Mesodermal cell (in vitro differentiated cells): ENCODE measurements around the gene LHFPL6.

Experiments
- H3K27ac ChIP-seq: 2 replicates; pipeline ENCODE4 v1.7.0; 2013; ENCODE audit warnings: mild to moderate bottlenecking, low read depth, low read length, moderate library complexity; ENCODE audit not compliant: severe bottlenecking
- H3K36me3 ChIP-seq: 2 replicates; pipeline ENCODE4 v1.7.1; 2013; ENCODE audit warnings: mild to moderate bottlenecking, low read length, moderate library complexity; ENCODE audit not compliant: control insufficient read depth, insufficient read depth
- H3K4me1 ChIP-seq: one replicate; pipeline ENCODE4 v1.7.1; 2013; ENCODE audit warnings: mild to moderate bottlenecking, low read length; ENCODE audit not compliant: insufficient read depth, control insufficient read depth, poor library complexity, severe bottlenecking
- H3K4me3 ChIP-seq: 2 replicates; pipeline ENCODE4 v1.7.0; 2013; ENCODE audit warnings: low read length, control low read depth, mild to moderate bottlenecking; ENCODE audit not compliant: insufficient read depth, poor library complexity, severe bottlenecking; ENCODE audit errors: extremely low read depth
- H3K9me3 ChIP-seq: 2 replicates; pipeline ENCODE4 v1.7.1; 2013; ENCODE audit warnings: mild to moderate bottlenecking, low read length, moderate library complexity; ENCODE audit not compliant: control insufficient read depth
- WGBS, 2 experiments: methylation state at CpG; one replicate each; pipeline ENCODE4 v1.1.5; 2013; ENCODE audit warnings: missing lambda C conversion rate in 2 of 2; ENCODE audit not compliant: insufficient coverage in 2 of 2; 5-methylcytosine and 5-hydroxymethylcytosine counted together

LHFPL6 gene

DNA sequence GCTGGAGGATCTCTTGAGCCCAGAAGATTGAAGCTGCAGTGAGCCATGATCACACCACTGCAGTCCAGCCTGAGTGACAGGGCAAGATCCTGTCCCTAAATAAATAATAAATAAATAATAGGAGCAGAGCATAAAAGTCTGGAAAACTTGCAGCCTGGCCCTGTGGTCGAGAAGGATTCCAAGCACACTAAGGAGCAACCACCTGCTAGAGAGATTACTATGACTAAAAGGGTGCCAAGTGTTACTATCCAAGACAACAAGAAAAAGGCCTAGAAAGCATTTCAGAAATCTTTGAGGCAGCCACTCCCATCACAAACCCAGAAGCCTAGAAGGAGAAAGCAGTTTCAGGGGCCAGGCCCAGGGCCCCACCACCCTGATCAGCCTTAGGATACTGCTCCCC is 46.1 kb downstream of the LHFPL6 start:
- H3K9me3 ChIP-seq: peaks cover 5% of the 10 kb centered on the region
- H3K27ac ChIP-seq: no peak overlapping the region
- 83 to 100% methylated on average over 1 of the region's 1 CpG for WGBS, 2 experiments
- peaks cover 18% of the 10 kb centered on the region for H3K4me1 ChIP-seq
- no peak overlapping the region for H3K4me3 ChIP-seq
- peaks cover 19% of the 10 kb centered on the region for H3K36me3 ChIP-seq

DNA sequence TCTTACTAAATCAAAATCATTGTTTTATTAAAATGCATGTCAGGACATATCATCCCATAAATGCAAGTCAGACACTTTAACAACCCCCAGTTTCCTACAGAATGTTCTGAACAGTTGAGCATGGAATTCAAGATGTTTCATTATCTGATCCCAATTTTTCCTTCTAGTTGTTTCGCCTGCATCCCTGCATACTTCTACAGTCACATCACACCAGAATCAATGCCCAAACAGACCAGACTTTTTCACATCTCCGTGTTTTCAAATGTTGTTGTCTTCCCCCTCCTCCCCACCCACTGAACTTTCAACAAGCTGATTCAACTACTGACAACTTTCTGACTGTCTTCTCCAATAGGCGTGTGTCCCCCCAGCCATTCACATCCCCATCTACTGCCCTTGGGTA is 48.6 kb downstream of the LHFPL6 start:
- Histone ChIP-seq H3K27ac (peak overlapping the region; percentile 6), H3K36me3 (peaks cover 25% of the 10 kb centered on the region), H3K4me3 (no peak overlapping the region), H3K9me3 (peaks cover 5% of the 10 kb centered on the region), H3K4me1 (peaks cover 18% of the 10 kb centered on the region)
- 82 to 100% methylated on average over 2 of the region's 3 CpGs for WGBS, 2 experiments

DNA sequence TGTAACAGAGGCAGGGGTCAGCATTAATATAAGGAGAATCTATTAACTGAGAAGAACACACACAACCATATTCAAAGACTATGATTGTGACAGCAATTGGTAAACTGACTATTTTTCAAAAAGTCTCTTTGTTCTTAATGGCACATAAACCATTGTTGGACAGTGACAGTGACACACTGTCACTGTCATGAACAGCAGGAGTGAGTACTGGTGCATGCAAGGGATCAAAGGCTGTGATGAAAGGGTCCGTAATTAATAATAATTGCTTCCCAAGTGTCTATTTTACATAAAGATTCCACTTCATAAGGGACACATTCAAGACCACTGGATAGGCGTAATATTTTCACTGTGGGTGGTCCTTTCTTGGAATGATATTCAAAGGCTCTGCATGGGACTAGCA is 50.7 kb downstream of the LHFPL6 start:
- H3K27ac ChIP-seq: no peak overlapping the region
- 100% methylated on average over 1 of the region's 2 CpGs for WGBS, 2 experiments
- no peaks in the 10 kb centered on the region for H3K9me3 ChIP-seq
- no peak overlapping the region for H3K4me3 ChIP-seq
- peaks cover 19% of the 10 kb centered on the region for H3K36me3 ChIP-seq
- peaks cover 10% of the 10 kb centered on the region for H3K4me1 ChIP-seq

DNA sequence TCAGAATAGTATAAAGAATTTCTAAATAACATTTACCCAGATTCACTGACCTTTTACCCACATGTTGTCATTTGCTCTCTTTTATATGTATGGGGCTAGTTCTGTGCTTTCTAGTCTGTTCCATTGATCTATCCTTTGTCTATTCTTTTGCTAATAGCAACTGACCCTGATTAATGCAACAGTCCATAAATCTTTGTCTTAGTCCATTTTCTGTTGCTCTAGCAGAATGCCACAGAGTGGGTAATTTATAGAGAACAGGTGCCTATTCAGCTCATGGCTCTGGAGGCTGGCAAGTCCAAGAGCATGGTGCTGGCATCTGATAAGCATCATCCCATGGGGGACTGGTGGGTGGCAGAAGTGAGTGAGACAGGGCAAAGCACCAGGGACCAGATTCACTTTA is 52.1 kb downstream of the LHFPL6 start:
- Histone ChIP-seq H3K27ac (no peak overlapping the region), H3K4me1 (peaks cover 10% of the 10 kb centered on the region), H3K4me3 (no peak overlapping the region), H3K9me3 (no peaks in the 10 kb centered on the region), H3K36me3 (peaks cover 19% of the 10 kb centered on the region)

DNA sequence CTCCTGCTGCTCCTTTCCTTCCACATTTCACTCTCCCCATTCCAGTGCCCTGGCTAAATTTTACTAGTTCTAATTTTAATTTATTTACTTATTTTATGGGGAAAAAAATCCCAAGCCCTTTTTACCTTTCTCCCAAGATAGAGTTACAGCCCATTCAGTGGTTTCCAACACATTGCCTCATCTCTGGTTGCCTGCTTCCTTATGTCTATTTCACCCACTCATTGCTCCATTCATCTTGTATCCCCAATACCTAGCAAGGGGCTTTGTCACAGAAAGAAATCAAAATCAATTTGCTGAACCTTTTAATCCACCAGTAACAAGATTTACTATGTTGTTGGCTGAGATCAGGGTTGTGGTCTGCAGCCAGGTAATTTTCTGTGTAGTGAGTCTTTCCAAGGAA is 55.9 kb downstream of the LHFPL6 start:
- no peak overlapping the region for H3K27ac ChIP-seq
- H3K4me3 ChIP-seq: no peak overlapping the region
- H3K4me1 ChIP-seq: no peaks in the 10 kb centered on the region
- no peaks in the 10 kb centered on the region for H3K9me3 ChIP-seq
- peaks cover 12% of the 10 kb centered on the region for H3K36me3 ChIP-seq

DNA sequence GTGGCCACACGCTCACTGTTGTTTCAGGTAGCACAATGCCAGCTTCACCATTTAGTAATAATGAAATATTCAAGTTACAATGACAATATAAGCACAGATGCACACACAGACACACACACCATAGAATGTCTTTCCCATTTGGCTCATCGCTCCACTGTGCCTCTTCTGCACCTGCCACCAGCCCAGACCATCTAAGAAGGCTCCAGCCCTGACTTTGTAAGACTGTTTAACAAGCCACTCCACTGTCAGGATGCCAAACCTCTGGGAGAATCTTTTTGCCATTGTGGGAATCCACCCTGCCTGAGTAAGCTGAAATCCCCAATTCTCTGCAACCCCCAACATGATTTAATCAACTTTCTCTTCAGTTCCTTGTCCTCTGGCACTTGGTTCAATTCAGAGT is 60.6 kb downstream of the LHFPL6 start:
- peaks cover 4% of the 10 kb centered on the region for H3K4me1 ChIP-seq
- WGBS, 2 experiments: 100% methylated on average over 1 of the region's 2 CpGs
- no peaks in the 10 kb centered on the region for H3K9me3 ChIP-seq
- H3K27ac ChIP-seq: no peak overlapping the region
- no peaks in the 10 kb centered on the region for H3K36me3 ChIP-seq
- H3K4me3 ChIP-seq: no peak overlapping the region

DNA sequence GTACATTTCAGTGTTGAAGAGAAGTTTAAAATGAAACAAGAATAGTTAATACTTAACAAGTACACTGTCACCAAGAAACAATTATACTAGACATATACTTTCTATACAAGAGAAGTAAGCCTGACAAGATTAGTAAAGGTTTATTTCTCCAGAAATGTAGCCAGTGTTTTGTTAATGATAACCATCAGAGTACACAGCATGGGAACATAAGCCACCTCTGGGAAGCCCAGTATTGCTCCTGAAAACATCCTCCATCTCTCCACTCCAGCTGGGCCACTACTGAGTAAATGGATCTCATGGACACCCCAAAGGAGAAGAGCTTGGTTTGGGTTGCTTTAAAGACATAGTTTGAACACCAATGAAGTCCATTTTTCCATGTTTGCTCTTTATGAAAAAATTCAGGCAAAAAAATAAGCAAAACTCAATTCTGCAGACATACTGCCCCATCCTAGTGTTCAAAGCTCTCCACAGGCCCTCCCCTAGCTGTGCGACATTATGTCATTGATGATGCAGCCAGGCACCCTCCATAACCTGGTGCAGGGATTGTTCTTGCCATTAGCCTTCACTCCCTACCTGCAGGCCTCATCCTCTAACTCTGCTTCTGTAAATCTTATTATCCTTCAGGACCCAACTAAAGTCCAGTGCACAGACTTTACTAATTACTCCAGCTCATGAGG is 61.9 kb downstream of the LHFPL6 start:
- no peaks in the 10 kb centered on the region for H3K9me3 ChIP-seq
- peaks cover 9% of the 10 kb centered on the region for H3K4me1 ChIP-seq
- no peak overlapping the region for H3K27ac ChIP-seq
- 90 to 92% methylated on average over 1 of the region's 1 CpG for WGBS, 2 experiments
- no peak overlapping the region for H3K4me3 ChIP-seq
- H3K36me3 ChIP-seq: no peaks in the 10 kb centered on the region

DNA sequence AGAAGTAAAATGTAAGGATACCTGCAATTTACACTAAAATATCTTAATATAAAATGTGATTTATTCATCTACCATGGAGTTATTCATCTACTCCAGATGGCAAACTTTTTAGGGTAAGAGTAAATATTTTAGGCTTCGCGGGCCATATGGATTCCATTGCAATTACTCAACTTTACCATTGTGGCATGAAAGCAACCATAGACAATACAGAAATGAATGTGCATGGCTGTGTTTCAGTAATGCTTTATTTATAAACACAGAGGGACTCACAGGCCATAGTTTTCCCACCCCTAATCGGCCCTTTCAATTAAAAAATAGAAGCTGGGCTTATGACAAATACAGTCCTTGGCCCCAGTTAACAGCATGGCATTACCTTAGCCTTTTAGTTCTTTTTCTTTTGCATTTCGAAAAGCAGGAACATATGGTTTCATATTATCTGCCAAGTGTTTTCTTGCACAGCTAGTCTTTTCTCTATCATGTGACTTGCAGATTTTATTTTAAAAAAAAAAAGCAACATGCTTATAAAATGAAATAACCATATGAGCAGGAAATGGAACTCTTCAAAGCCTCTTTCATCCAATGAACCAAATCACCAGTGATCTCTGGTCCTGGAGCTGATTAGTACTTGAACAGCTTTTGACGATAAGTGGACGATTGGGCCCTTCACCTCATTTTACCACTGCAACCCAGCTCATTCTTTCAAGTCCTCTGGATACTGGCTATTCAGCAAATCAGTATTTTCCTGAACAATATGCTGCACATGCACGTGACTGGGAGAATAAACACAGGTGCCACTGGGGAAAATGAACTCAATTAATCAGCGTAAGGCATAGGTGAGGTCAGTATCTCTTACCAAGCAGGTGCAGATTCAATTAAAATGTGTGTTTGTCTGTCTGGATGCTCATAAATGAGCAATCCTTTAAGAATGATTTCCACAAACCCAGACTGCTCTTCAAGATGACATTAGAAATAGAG is 63.9 kb downstream of the LHFPL6 start:
- Histone ChIP-seq H3K4me1 (peaks cover 9% of the 10 kb centered on the region), H3K4me3 (no peak overlapping the region), H3K36me3 (no peaks in the 10 kb centered on the region), H3K9me3 (no peaks in the 10 kb centered on the region), H3K27ac (no peak overlapping the region)
- 91 to 94% methylated on average over 5 of the region's 8 CpGs for whole genome bisulfite sequencing, 2 experiments

DNA sequence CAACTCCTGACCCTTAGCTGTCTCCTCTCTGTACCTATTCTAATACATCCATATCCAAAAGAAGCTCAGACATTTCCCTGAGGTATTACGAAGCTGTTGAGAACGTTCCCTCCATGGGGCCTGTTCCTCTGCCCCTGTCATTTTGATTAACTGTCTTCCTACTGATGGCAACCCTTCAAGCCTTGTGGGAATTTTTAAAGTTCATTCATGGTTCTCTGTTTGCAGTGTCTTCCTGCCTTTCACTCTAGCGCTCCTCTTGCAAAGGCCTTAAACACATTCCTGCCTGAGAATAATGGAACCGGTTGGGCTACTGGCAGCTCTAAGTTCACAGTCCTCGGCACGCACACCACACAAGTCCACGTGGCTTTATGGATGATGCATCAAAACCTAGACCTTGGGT is 66.1 kb downstream of the LHFPL6 start:
- Histone ChIP-seq H3K36me3 (peaks cover 3% of the 10 kb centered on the region), H3K9me3 (no peaks in the 10 kb centered on the region), H3K4me1 (peaks cover 9% of the 10 kb centered on the region), H3K4me3 (no peak overlapping the region), H3K27ac (no peak overlapping the region)
- 84 to 89% methylated on average over 4 to 7 of the region's 7 CpGs for WGBS, 2 experiments

DNA sequence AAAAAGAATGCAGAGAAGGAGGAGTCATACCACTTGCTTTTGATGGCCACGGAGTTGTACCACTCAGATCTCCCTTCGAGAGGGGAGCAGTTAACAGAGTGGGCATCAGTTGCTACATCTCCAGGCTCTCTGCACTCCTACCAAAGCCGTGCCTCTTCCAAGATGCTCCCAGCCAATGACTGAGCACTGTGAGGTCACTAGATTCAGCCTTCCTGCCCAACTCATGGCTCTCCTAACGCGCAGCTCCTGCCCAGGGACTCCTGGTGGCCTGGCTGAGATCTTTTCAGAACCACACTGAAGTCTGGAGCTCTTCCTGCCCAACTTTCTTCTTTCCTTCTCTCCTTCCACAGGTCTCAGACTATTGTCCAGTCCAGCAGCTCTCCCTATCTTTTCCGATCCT is 66.7 kb downstream of the LHFPL6 start:
- H3K27ac ChIP-seq: no peak overlapping the region
- H3K9me3 ChIP-seq: no peaks in the 10 kb centered on the region
- peaks cover 9% of the 10 kb centered on the region for H3K4me1 ChIP-seq
- WGBS, 2 experiments: 93 to 100% methylated on average over 5 to 6 of the region's 6 CpGs
- H3K4me3 ChIP-seq: no peak overlapping the region
- H3K36me3 ChIP-seq: peaks cover 3% of the 10 kb centered on the region

DNA sequence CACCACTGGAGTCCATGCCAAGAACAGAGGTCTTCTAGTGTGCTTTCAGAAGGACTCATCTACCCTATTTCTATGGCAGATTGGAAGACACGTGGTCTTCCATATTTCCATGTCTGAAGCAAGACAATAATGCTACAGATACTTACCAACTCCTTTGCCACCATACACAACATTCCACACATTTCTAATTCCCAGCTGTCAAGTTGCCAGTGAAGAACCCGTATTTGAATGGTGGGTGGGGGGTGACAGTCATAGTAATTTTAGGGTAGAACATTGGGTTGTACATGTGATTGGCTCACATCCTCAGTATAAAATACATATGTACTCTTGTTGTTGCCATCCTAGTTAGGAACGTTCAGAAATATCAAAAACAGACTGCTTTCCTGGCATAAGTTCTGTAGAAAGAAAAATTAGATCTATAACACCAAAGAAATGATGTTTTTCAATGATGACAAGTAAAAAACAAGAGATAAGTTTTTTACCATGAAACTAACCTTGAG is 69.3 kb downstream of the LHFPL6 start:
- H3K36me3 ChIP-seq: peaks cover 3% of the 10 kb centered on the region
- H3K27ac ChIP-seq: no peak overlapping the region
- no peaks in the 10 kb centered on the region for H3K9me3 ChIP-seq
- 100% methylated on average over 1 of the region's 3 CpGs; no CpG with 5 or more reads in 1 of the 2 experiments for WGBS, 2 experiments
- H3K4me1 ChIP-seq: peaks cover 8% of the 10 kb centered on the region
- no peak overlapping the region for H3K4me3 ChIP-seq
